ENCODE measurements around the gene CNTN1.

GRCh38 chr12:40828593-40828990 is 136.4 kb downstream of the CNTN1 start:
- TF ChIP-seq TAF1 (IDR thresholded peaks at IDR 0.05; ENCODE audit: low read depth, low read length) (no peak), POLR2A (IDR thresholded peaks at IDR 0.05; ENCODE audit: low read depth, low read length) (no peak), POLR2AphosphoS5 (IDR thresholded peaks at IDR 0.05; ENCODE audit: low read depth, low read length) (no peak), POU2F2 (IDR thresholded peaks at IDR 0.05; ENCODE audit: low read depth, low read length) (no peak)

Data from GM12891 (cell line).